MM.1S (cell line): ENCODE data around the gene MBLAC1.

Experiments used
- CTCF ChIP-seq: fragments of 300-600 bp; sonication (generic); IDR thresholded peaks from 2 replicates; pipeline ENCODE4 v1.5.1; 2016; ENCODE audit warnings: antibody characterized with exemption, low read length, mixed read lengths
- EZH2 ChIP-seq: fragments of 300-600 bp; sonication (generic); optimal IDR thresholded peaks from 2 replicates; pipeline ENCODE3; 2017; ENCODE audit warnings: low read depth, mild to moderate bottlenecking, antibody characterized with exemption, low read length, mixed read lengths

DNA sequence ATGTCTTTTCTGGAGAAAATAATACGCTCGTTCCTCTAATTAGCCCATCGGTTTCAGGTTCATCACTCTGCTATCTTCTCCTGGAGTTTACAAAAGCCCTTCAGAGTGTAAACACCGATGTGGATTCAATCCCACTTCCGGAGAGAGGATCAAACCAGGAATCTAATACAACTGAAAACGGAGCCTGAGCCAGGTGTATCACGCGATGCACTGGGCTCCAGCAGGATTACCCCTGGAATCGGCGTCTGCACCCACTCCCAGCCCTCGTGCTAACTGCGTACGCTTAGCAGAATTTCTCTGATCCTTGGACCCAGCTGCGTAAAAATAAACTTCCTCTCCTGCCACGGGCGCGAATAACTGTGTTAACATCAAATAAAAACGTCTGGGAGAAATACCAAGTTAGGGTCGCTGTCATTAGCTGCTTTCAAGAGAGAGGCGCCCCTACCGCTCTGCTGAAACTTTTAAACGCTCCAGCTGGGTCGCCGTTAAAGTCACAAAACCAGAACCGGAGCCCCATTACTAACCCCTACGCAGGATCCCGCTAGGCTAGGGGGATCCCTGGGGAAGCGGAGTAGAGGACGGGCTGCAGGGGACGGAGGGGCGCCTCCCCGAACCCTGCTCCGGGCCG lies 45.7 kb upstream of the MBLAC1 start:
- TF ChIP-seq EZH2 = no peak
- TF ChIP-seq CTCF = no peak
